ENCODE results near the gene RPS6KA4.

RPS6KA4 gene

GRCh38 chr11:64384981-64385944, 26.3 kb downstream of the RPS6KA4 start:
- Mint-ChIP-seq H3K27me3 (no peaks in the 10 kb centered on the region), H3K9me3 (no peaks in the 10 kb centered on the region), H3K27ac (no peak overlapping the region), H3K36me3 (no peaks in the 10 kb centered on the region), H3K4me1 (peaks cover 9% of the 10 kb centered on the region), H3K4me3 (no peak overlapping the region)

GRCh38 chr11:64385945-64386704, 27.2 kb downstream of the RPS6KA4 start:
- Mint-ChIP-seq H3K4me3 (no peak overlapping the region), H3K27me3 (no peaks in the 10 kb centered on the region), H3K36me3 (no peaks in the 10 kb centered on the region), H3K9me3 (no peaks in the 10 kb centered on the region), H3K27ac (no peak overlapping the region), H3K4me1 (peaks cover 16% of the 10 kb centered on the region)

- no peak overlapping the region for H3K27ac Mint-ChIP-seq
Observed at GRCh38 chr11:64387916-64388315, 29.0 kb downstream of the RPS6KA4 start.

GRCh38 chr11:64388894-64389293, 29.9 kb downstream of the RPS6KA4 start:
- H3K4me3 Mint-ChIP-seq, result no peak overlapping the region
- no peak overlapping the region for H3K27ac Mint-ChIP-seq
- no peaks in the 10 kb centered on the region for H3K36me3 Mint-ChIP-seq
- no peaks in the 10 kb centered on the region for H3K27me3 Mint-ChIP-seq
- H3K9me3 Mint-ChIP-seq, result no peaks in the 10 kb centered on the region
- H3K4me1 Mint-ChIP-seq, result peaks cover 21% of the 10 kb centered on the region

More at GRCh38 chr11:64387916-64388315, 29.0 kb downstream of the RPS6KA4 start:
- no peak overlapping the region for H3K4me3 Mint-ChIP-seq
- H3K4me1 Mint-ChIP-seq, result peaks cover 21% of the 10 kb centered on the region
- H3K27me3 Mint-ChIP-seq, result no peaks in the 10 kb centered on the region
- no peaks in the 10 kb centered on the region for H3K9me3 Mint-ChIP-seq
- H3K36me3 Mint-ChIP-seq, result no peaks in the 10 kb centered on the region

- Mint-ChIP-seq H3K27me3 (no peaks in the 10 kb centered on the region), H3K36me3 (no peaks in the 10 kb centered on the region), H3K27ac (no peak overlapping the region), H3K4me1 (peaks cover 21% of the 10 kb centered on the region), H3K9me3 (no peaks in the 10 kb centered on the region), H3K4me3 (no peak overlapping the region)
Observed at GRCh38 chr11:64389851-64390250, 30.9 kb downstream of the RPS6KA4 start.

GRCh38 chr11:64390558-64390957, 31.6 kb downstream of the RPS6KA4 start:
- H3K36me3 Mint-ChIP-seq, result no peaks in the 10 kb centered on the region
- no peaks in the 10 kb centered on the region for H3K9me3 Mint-ChIP-seq
- H3K27ac Mint-ChIP-seq, result no peak overlapping the region
- no peaks in the 10 kb centered on the region for H3K27me3 Mint-ChIP-seq
- H3K4me3 Mint-ChIP-seq, result peak overlapping the region; percentile 11
- peaks cover 21% of the 10 kb centered on the region for H3K4me1 Mint-ChIP-seq

GRCh38 chr11:64391839-64392238, 32.9 kb downstream of the RPS6KA4 start:
- Mint-ChIP-seq H3K36me3 (no peaks in the 10 kb centered on the region), H3K9me3 (no peaks in the 10 kb centered on the region), H3K4me3 (no peak overlapping the region), H3K27me3 (no peaks in the 10 kb centered on the region), H3K27ac (no peak overlapping the region), H3K4me1 (peaks cover 16% of the 10 kb centered on the region)

- no peak overlapping the region for H3K27ac Mint-ChIP-seq
Observed at GRCh38 chr11:64395545-64396078, 36.6 kb downstream of the RPS6KA4 start.

GRCh38 chr11:64396079-64396591, 37.2 kb downstream of the RPS6KA4 start:
- no peak overlapping the region for H3K4me3 Mint-ChIP-seq
- H3K27me3 Mint-ChIP-seq, result peaks cover 3% of the 10 kb centered on the region
- peaks cover 5% of the 10 kb centered on the region for H3K4me1 Mint-ChIP-seq
- no peaks in the 10 kb centered on the region for H3K36me3 Mint-ChIP-seq
- H3K9me3 Mint-ChIP-seq, result no peaks in the 10 kb centered on the region
- no peak overlapping the region for H3K27ac Mint-ChIP-seq

More at GRCh38 chr11:64395545-64396078, 36.6 kb downstream of the RPS6KA4 start:
- Mint-ChIP-seq H3K36me3 (no peaks in the 10 kb centered on the region), H3K9me3 (no peaks in the 10 kb centered on the region), H3K4me1 (peaks cover 9% of the 10 kb centered on the region), H3K27me3 (peaks cover 3% of the 10 kb centered on the region), H3K4me3 (no peak overlapping the region)

- H3K9me3 Mint-ChIP-seq, result no peaks in the 10 kb centered on the region
- peaks cover 2% of the 10 kb centered on the region for H3K36me3 Mint-ChIP-seq
- no peak overlapping the region for H3K27ac Mint-ChIP-seq
- no peak overlapping the region for H3K4me3 Mint-ChIP-seq
- no peaks in the 10 kb centered on the region for H3K4me1 Mint-ChIP-seq
- peaks cover 7% of the 10 kb centered on the region for H3K27me3 Mint-ChIP-seq
Observed at GRCh38 chr11:64400102-64400501, 41.1 kb downstream of the RPS6KA4 start.

- Mint-ChIP-seq H3K4me3 (no peak overlapping the region), H3K27me3 (peaks cover 7% of the 10 kb centered on the region), H3K36me3 (peaks cover 2% of the 10 kb centered on the region), H3K9me3 (no peaks in the 10 kb centered on the region), H3K27ac (no peak overlapping the region), H3K4me1 (no peaks in the 10 kb centered on the region)
Observed at GRCh38 chr11:64400667-64401066, 41.7 kb downstream of the RPS6KA4 start.

- H3K27me3 Mint-ChIP-seq, result peaks cover 7% of the 10 kb centered on the region
- H3K4me3 Mint-ChIP-seq, result no peak overlapping the region
- no peaks in the 10 kb centered on the region for H3K4me1 Mint-ChIP-seq
- peaks cover 2% of the 10 kb centered on the region for H3K36me3 Mint-ChIP-seq
- no peak overlapping the region for H3K27ac Mint-ChIP-seq
- no peaks in the 10 kb centered on the region for H3K9me3 Mint-ChIP-seq
Observed at GRCh38 chr11:64401775-64402174, 42.8 kb downstream of the RPS6KA4 start.

GRCh38 chr11:64403106-64403505, 44.1 kb downstream of the RPS6KA4 start:
- Mint-ChIP-seq H3K4me1 (no peaks in the 10 kb centered on the region), H3K4me3 (no peak overlapping the region), H3K36me3 (peaks cover 2% of the 10 kb centered on the region), H3K9me3 (no peaks in the 10 kb centered on the region), H3K27me3 (peaks cover 4% of the 10 kb centered on the region), H3K27ac (no peak overlapping the region)

- Mint-ChIP-seq H3K27ac (no peak overlapping the region), H3K9me3 (no peaks in the 10 kb centered on the region), H3K4me3 (no peak overlapping the region), H3K36me3 (peaks cover 2% of the 10 kb centered on the region), H3K4me1 (no peaks in the 10 kb centered on the region), H3K27me3 (peaks cover 4% of the 10 kb centered on the region)
Observed at GRCh38 chr11:64406221-64406946, 47.4 kb downstream of the RPS6KA4 start.

GRCh38 chr11:64407221-64407620, 48.3 kb downstream of the RPS6KA4 start:
- peaks cover 4% of the 10 kb centered on the region for H3K27me3 Mint-ChIP-seq
- H3K4me3 Mint-ChIP-seq, result no peak overlapping the region
- no peaks in the 10 kb centered on the region for H3K9me3 Mint-ChIP-seq
- H3K4me1 Mint-ChIP-seq, result no peaks in the 10 kb centered on the region
- no peak overlapping the region for H3K27ac Mint-ChIP-seq
- peaks cover 2% of the 10 kb centered on the region for H3K36me3 Mint-ChIP-seq

All from activated naive CD4-positive, alpha-beta T cell treated with anti-CD3 and anti-CD28 coated beads, Interleukin-2, amount 50 U/mL, for 24 hours (primary cell).